ENCODE results near the gene ACTA2. TPM values are rescaled to one million over a fixed set of nuclear protein-coding genes. Genes with fewer than 3 reads are reported as not detected.

Gene ACTA2
- total RNA-seq, 4 donors from 2014 or later = 73.6 to 123 (median 115) TPM

DNA sequence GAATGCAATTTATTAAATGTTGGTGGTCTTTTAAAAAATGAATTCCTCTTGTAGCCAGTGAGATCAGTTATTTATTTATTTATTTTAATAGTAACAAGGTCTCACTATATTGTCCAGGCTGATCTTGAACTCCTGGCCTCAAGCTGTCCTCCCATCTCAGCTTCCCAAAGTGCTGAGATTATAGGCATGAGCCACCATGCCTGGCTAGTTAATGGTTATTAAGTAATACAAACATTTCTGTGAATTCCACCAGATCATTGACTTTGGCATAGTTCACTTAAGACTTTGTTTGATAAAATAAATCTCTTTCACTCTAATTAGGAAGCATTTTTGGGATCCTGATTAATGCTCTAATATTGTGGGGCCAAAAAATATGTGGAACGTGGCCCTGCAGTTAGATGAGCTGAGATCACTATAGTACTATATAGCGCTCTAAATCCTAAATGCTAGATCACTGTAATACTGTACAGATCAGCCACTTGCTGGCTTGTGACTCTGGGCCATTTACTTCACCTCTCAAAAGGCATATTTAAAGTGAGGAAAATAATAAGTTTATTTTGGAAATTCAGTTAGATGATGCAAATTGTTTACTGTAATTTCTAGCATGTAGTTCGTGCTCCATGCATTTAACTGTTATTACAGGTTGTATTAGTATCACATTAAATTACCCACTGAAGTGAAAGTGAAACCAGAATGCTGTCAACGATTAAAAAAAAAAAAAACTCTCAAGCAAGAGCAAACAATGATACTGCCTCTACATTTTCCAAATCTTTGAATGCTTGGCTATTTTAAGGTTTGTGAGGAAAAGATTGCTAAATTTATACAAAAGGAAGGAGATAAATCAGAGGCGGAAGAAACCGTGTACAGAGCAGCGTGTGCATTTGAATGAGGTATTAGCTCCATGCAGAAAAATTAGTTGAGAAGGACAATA is 22.1 kb upstream of the ACTA2 start:
- TF ChIP-seq, protein P1, sequence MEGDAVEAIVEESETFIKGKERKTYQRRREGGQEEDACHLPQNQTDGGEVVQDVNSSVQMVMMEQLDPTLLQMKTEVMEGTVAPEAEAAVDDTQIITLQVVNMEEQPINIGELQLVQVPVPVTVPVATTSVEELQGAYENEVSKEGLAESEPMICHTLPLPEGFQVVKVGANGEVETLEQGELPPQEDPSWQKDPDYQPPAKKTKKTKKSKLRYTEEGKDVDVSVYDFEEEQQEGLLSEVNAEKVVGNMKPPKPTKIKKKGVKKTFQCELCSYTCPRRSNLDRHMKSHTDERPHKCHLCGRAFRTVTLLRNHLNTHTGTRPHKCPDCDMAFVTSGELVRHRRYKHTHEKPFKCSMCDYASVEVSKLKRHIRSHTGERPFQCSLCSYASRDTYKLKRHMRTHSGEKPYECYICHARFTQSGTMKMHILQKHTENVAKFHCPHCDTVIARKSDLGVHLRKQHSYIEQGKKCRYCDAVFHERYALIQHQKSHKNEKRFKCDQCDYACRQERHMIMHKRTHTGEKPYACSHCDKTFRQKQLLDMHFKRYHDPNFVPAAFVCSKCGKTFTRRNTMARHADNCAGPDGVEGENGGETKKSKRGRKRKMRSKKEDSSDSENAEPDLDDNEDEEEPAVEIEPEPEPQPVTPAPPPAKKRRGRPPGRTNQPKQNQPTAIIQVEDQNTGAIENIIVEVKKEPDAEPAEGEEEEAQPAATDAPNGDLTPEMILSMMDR (IDR thresholded peaks at IDR 0.05; ENCODE audit: low read depth) = no peak

DNA sequence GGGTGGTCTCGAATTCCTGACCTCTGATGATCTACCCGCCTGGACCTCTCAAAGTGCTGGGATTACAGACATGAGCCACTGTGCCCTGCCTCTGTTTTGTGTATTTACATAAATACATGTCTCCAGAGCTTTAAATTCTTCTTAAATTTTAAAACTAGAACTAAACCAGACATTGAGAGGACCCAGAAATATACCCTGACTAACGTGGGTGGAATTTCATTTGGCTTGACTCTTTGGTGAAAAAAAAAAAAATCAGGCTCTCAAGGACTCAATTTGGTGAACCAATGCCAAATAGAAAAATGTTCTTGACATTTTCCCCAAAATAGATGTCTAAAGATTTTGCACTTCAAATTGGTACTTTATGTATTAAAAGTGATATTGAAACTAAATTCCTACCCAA is 21.4 kb upstream of the ACTA2 start:
- TF ChIP-seq, protein P1 (IDR thresholded peaks at IDR 0.05; ENCODE audit: low read depth) = no peak

DNA sequence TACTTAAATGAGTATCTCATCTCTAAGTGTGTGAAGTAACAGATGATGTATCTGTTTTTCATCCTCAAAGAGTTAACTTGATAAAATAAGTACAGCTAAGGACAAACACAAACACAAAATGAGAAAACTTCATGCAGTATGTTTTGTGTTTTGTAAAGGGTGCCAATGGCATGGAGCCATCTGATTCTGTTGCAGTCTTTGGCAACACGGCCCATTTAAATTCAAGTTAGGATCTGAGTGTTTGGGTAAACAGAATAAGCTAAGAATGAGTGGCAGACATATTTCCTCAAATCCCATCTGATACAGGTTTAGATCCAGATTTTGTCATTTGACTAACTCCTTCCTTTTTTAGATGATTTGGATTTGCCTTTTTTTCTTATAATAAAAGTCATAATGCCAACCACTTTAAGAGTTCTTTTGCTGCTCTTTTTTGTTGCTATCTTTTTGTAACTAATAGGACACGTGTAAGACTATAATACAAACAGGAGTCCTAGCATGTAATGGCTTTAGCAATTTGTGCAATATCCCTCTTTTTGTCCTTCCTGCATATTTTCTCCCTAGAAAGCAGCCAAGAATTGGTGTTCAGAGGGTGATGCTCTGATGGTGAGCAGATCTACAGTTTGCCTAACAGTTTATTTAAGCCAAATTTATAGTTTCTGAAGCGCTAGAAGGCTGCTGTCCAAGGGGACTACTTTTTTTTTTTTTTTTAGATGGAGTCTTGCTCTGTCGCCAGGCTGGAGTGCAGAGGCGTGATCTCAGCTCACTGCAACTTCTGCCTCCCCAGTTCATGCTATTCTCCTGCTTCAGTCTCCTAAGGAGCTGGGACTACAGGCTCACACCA is 18.9 kb upstream of the ACTA2 start:
- TF ChIP-seq, protein P1 (IDR thresholded peaks at IDR 0.05; ENCODE audit: low read depth) = no peak

DNA sequence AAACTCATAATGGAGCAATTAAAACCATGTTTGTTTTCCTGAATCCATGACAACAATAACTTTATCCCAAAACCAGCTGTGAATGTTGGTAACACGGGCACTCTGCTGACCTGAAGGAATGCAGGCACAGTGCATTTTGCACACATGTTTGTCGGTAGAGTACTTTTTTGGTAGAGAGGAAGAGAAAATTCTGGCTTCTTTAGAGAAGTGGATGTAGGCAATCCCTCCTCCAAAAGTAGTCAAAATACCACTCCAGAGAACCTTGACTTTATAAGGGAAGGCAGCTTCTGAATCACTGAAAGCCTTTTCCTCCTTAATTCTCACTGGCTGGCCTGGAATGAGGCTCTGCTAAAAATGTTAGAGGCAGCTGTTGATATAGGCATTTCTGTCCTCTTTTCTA is 15.8 kb upstream of the ACTA2 start:
- TF ChIP-seq, protein P1 (IDR thresholded peaks at IDR 0.05; ENCODE audit: low read depth) = no peak

DNA sequence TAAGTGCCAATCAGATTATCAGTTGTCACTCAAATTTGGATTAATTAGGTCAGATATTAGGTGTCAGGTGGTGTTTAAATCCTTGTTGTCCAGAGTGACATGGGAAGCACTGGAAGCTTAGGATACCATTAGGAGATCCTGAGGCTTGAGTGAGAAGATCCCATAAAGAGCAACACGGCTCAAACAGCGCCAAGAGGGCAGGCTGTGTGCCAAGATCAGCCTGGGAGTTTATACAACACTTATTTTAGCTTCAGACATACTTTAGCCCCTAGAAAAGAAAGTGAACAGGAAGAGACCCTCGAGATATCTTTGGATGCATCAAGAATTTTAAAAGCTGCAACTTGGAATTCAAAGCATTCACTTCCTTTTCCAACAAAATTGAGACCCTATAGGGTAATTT is 14.2 kb upstream of the ACTA2 start:
- TF ChIP-seq, protein P1 (IDR thresholded peaks at IDR 0.05; ENCODE audit: low read depth) = no peak

DNA sequence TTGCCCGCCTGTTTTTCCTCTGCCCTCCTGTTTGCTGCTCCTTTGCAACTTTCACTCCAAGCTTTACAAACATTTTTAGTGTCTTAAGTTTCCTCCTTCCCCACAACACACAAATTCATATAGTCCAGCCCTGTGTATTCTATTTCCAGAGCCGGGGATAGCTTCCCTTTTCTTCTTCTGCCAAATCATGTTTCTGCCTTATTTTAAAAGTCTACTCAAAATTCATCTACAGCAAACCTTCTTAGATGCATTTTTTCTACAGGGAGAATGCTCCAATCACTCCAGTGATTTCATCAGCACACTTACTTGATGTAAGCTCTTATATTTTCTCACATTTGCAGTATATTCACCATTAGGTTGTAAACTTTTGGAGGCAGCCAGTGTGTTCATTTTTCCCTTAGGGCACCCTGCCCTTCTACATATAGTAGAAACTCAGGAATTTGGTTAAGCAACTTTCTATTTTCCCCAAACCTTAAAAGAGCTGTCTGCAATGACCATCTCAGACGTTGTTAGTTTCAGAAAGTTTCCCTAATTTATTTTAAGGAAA is 12.4 kb upstream of the ACTA2 start:
- TF ChIP-seq, protein P1 (IDR thresholded peaks at IDR 0.05; ENCODE audit: low read depth) = no peak

DNA sequence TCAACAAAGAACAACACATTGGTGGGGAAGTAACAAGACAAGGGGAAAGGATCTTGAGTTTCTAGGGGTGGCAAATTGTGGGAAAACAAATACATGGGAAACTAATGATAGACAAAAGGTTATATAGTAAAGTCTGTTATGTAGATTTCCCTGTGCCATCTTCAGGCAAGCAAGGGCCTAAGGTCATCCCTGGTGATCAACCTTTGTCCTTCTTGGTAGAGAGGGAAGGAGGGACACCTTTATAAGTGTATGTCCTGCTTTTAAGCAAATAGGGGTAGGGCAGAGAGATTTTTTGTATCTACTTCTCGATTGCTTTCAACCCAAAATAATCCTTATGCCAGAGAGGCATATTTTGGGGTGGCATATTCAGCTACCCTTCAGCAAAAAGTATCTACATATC is 11.8 kb upstream of the ACTA2 start:
- TF ChIP-seq, protein P1 (IDR thresholded peaks at IDR 0.05; ENCODE audit: low read depth) = no peak

Data from subcutaneous adipose tissue (tissue), 4 donors.